Liver (tissue), 9 donors: Measurements from ENCODE around the gene LXN. TPM values are rescaled to one million over a fixed set of nuclear protein-coding genes. Genes with fewer than 3 reads are reported as not detected.

Experiments
- DNase-seq: peaks from one replicate; pipeline ENCODE4 v3.0.0-alpha.2; 2017; ENCODE audit warnings: low spot score
- H3K27ac ChIP-seq, 2 donors: one replicate each; pipeline ENCODE4 v1.7.0; 2013; ENCODE audit warnings: inconsistent platforms in 2 of 2, low read length in 2 of 2, control low read depth in 1 of 2, low read depth in 1 of 2, mild to moderate bottlenecking in 1 of 2
- H3K27me3 ChIP-seq, 4 donors: one replicate each; pipeline versions ENCODE4 v1.6.1 to v1.7.0; 2013; ENCODE audit warnings: low read length in 3 of 4, inconsistent platforms in 1 of 4, mild to moderate bottlenecking in 1 of 4, moderate library complexity in 1 of 4; ENCODE audit not compliant: control insufficient read depth in 4 of 4, insufficient read depth in 4 of 4
- H3K36me3 ChIP-seq, 4 donors: one replicate each; pipeline versions ENCODE4 v1.6.1 to v1.7.0; 2013; ENCODE audit warnings: low read length in 3 of 4, mild to moderate bottlenecking in 3 of 4, low read depth in 1 of 4, moderate library complexity in 1 of 4; ENCODE audit not compliant: control insufficient read depth in 4 of 4, insufficient read depth in 3 of 4
- H3K4me1 ChIP-seq, 4 donors: one replicate each; pipeline versions ENCODE4 v1.6.1 to v1.7.0; 2013; ENCODE audit warnings: low read length in 3 of 4, mild to moderate bottlenecking in 3 of 4, moderate library complexity in 1 of 4; ENCODE audit not compliant: control insufficient read depth in 4 of 4, insufficient read depth in 4 of 4
- H3K4me3 ChIP-seq, 3 donors: one replicate each; pipeline versions ENCODE4 v1.6.1 to v1.7.0; 2013; ENCODE audit warnings: low read length in 3 of 3, control low read depth in 1 of 3, low read depth in 1 of 3, mild to moderate bottlenecking in 1 of 3
- H3K9ac ChIP-seq, 2 donors: one replicate each; pipeline ENCODE4 v1.7.0; 2013; ENCODE audit warnings: low read length in 2 of 2, mild to moderate bottlenecking in 2 of 2, moderate library complexity in 2 of 2, control low read depth in 1 of 2, low read depth in 1 of 2
- H3K9me3 ChIP-seq, 4 donors: one replicate each; pipeline versions ENCODE4 v1.6.1 to v1.7.0; 2013; ENCODE audit warnings: low read length in 3 of 4; ENCODE audit not compliant: control insufficient read depth in 4 of 4
- ATF3 ChIP-seq: IDR thresholded peaks from 2 replicates; pipeline ENCODE4 v1.6.1; 2016; ENCODE audit warnings: antibody characterized with exemption
- CTCF ChIP-seq: fragments of 150-350 bp; IDR thresholded peaks from 2 replicates; pipeline ENCODE4 v1.5.1; 2017; ENCODE audit warnings: improper control_type of control experiment, low read depth, low read length; ENCODE audit not compliant: missing input control
- EGR1 ChIP-seq, 2 donors: IDR thresholded peaks; 2 replicates each; pipeline ENCODE4 v1.6.1; 2016 to 2018; ENCODE audit warnings: antibody characterized with exemption in 2 of 2, low read depth in 2 of 2
- FOXA1 ChIP-seq: IDR thresholded peaks from 2 replicates; pipeline ENCODE4 v1.6.1; 2016; ENCODE audit warnings: antibody characterized with exemption
- FOXA2 ChIP-seq: IDR thresholded peaks from 2 replicates; pipeline ENCODE4 v1.6.1; 2016; ENCODE audit warnings: antibody characterized with exemption
- GABPA ChIP-seq, 2 donors: IDR thresholded peaks in 1 of 2; conservative IDR thresholded peaks in 1 of 2; 2 replicates each; pipeline ENCODE4 v1.6.1; 2016; ENCODE audit warnings: antibody characterized with exemption in 2 of 2, mild to moderate bottlenecking in 1 of 2, moderate library complexity in 1 of 2
- HNF4A ChIP-seq, 2 donors: conservative IDR thresholded peaks; 2 replicates each; pipeline ENCODE4 v1.6.1; 2016; ENCODE audit warnings: antibody characterized with exemption in 2 of 2, mild to moderate bottlenecking in 2 of 2
- HNF4G ChIP-seq: IDR thresholded peaks from 2 replicates; pipeline ENCODE4 v1.6.1; 2016; ENCODE audit warnings: antibody characterized with exemption
- JUND ChIP-seq, 2 donors: IDR thresholded peaks; 2 replicates each; pipeline ENCODE4 v1.6.1; 2016; ENCODE audit warnings: antibody characterized with exemption in 2 of 2
- MAX ChIP-seq: IDR thresholded peaks from 2 replicates; pipeline ENCODE4 v1.6.1; 2016; ENCODE audit warnings: antibody characterized with exemption
- NR2F2 ChIP-seq: IDR thresholded peaks from 2 replicates; pipeline ENCODE4 v1.6.1; 2016; ENCODE audit warnings: antibody characterized with exemption
- RAD21 ChIP-seq, 2 donors: IDR thresholded peaks; 2 replicates each; pipeline ENCODE4 v1.6.1; 2016; ENCODE audit warnings: antibody characterized with exemption in 2 of 2, mild to moderate bottlenecking in 2 of 2
- REST ChIP-seq: IDR thresholded peaks from 2 replicates; pipeline ENCODE4 v1.6.1; 2016; ENCODE audit warnings: antibody characterized with exemption, mild to moderate bottlenecking
- RXRA ChIP-seq, 2 donors: IDR thresholded peaks; 2 replicates each; pipeline ENCODE4 v1.6.1; 2017 to 2018; ENCODE audit warnings: antibody characterized with exemption in 2 of 2, mild to moderate bottlenecking in 1 of 2
- SP1 ChIP-seq: IDR thresholded peaks from 2 replicates; pipeline ENCODE4 v1.6.1; 2018; ENCODE audit warnings: antibody characterized with exemption, mild to moderate bottlenecking
- TAF1 ChIP-seq: conservative IDR thresholded peaks from 2 replicates; pipeline ENCODE4 v1.6.1; 2016; ENCODE audit warnings: antibody characterized with exemption, mild to moderate bottlenecking
- YY1 ChIP-seq: IDR thresholded peaks from 2 replicates; pipeline ENCODE4 v1.6.1; 2016; ENCODE audit warnings: antibody characterized with exemption, mild to moderate bottlenecking
- ZBTB33 ChIP-seq: IDR thresholded peaks from 2 replicates; pipeline ENCODE4 v1.6.1; 2016; ENCODE audit warnings: antibody characterized with exemption
- WGBS: extraction: QIAGEN DNeasy Blood & Tissue Kit; methylation state at CpG from one replicate; pipeline ENCODE4 v1.1.7; 2013; 5-methylcytosine and 5-hydroxymethylcytosine counted together
- polyA plus RNA-seq, 2 donors: library from polyadenylated mRNA; stranded (reverse) in 1 of 2; unstranded in 1 of 2; fragments of 200-250 nt in 1 of 2; fragments of >200 nt in 1 of 2; fragmentation: Nextera tagmentation in 1 of 2; extraction: Ambion mirVana in 1 of 2; gene quantifications; one replicate each; pipeline versions ENCODE4 v1.2.1 to v1.2.3, GENCODE V29; 2013 to 2015
- total RNA-seq, 2 donors: library from RNA; depleted of rRNA; stranded (reverse); fragments of >200 nt; gene quantifications; one replicate each; pipeline ENCODE4 v1.2.3, GENCODE V29; 2014
- donor health status: healthy.
- donor health status: healthy.
- donor health status: healthy.
- donor health status: healthy.
- donor health status: healthy.

LXN gene
- total and polyA plus RNA-seq, 4 donors, result 1.7 to 52.2 (median 2.6) TPM

GRCh38 chr3:158680861-158681260, 8.4 kb upstream of the LXN start:
- no peaks in the 10 kb centered on the region for H3K27me3 ChIP-seq
- H3K9ac ChIP-seq, result no peak overlapping the region
- TF ChIP-seq NR2F2 (no peak), ATF3 (no peak), FOXA2 (no peak)
- H3K36me3 ChIP-seq, result peaks cover 0 to 21% (median 5%) of the 10 kb centered on the region in 4 donors
- no peak overlapping the region for H3K4me3 ChIP-seq
- DNase-seq, result no peak
- peaks cover 0 to 5% (median 0%) of the 10 kb centered on the region in 4 donors for H3K4me1 ChIP-seq
- no peaks in the 10 kb centered on the region for H3K9me3 ChIP-seq
- no peak overlapping the region for H3K27ac ChIP-seq
- 90% methylated on average over 2 of the region's 2 CpGs for WGBS

GRCh38 chr3:158679547-158680000, 7.1 kb upstream of the LXN start:
- TF ChIP-seq SP1, result no peak
- TF ChIP-seq EGR1 (IDR thresholded peaks at IDR 0.05; ENCODE audit: low read depth in 2 of 2), result no peak
- no peak for TF ChIP-seq HNF4A (conservative IDR thresholded peaks at IDR 0.05)
- TF ChIP-seq NR2F2, result no peak
- TF ChIP-seq ATF3, result no peak
- no peak for TF ChIP-seq JUND (IDR thresholded peaks at IDR 0.05)
- no peak for TF ChIP-seq YY1
- no peak for TF ChIP-seq GABPA (IDR thresholded peaks at IDR 0.05 in 1 of 2, conservative IDR thresholded peaks at IDR 0.05 in 1 of 2)
- TF ChIP-seq FOXA2, result no peak
- no peak for TF ChIP-seq HNF4G
- TF ChIP-seq REST, result no peak
- TF ChIP-seq MAX, result no peak
- no peak for TF ChIP-seq FOXA1
- TF ChIP-seq ZBTB33, result no peak
- no peak for TF ChIP-seq TAF1
- TF ChIP-seq RAD21 (IDR thresholded peaks at IDR 0.05), result no peak
- TF ChIP-seq CTCF, result no peak
- no peak for TF ChIP-seq RXRA (IDR thresholded peaks at IDR 0.05)
- Histone ChIP-seq H3K9ac (no peak overlapping the region), H3K27ac (no peak overlapping the region), H3K4me1 (no peaks in the 10 kb centered on the region), H3K9me3 (no peaks in the 10 kb centered on the region), H3K36me3 (peaks cover 0 to 16% (median 6%) of the 10 kb centered on the region in 4 donors), H3K4me3 (no peak overlapping the region), H3K27me3 (no peaks in the 10 kb centered on the region)
- no peak for DNase-seq
- 74% methylated on average over 1 of the region's 1 CpG for WGBS
